GM12874 (cell line): ENCODE measurements around the gene SLC43A3.
A peak's percentile ranks its signal among the peaks of the same experiment; 100 is the strongest.

Experiments
- CTCF ChIP-seq: IDR thresholded peaks from 2 replicates; pipeline ENCODE4 v1.5.1; 2011; ENCODE audit warnings: low read depth, mild to moderate bottlenecking, control low read depth, low read length, moderate library complexity; ENCODE audit not compliant: insufficient read depth

SLC43A3 gene

GRCh38 chr11:57462597-57462996, 35.7 kb upstream of the SLC43A3 start:
- no peak for TF ChIP-seq CTCF

- no peak for TF ChIP-seq CTCF
These were observed 35.0 kb upstream of the SLC43A3 start for GRCh38 chr11:57461841-57462489.

GRCh38 chr11:57460758-57461749, 34.1 kb upstream of the SLC43A3 start:
- no peak for TF ChIP-seq CTCF

GRCh38 chr11:57460022-57460757, 33.3 kb upstream of the SLC43A3 start, which contains the start of gene RTN4RL2:
Gene RTN4RL2 (plus strand): TSS chr11:57460528. CDS start chr11:57460866, 338 bp downstream.
- TF ChIP-seq CTCF: peak; percentile 64

GRCh38 chr11:57459164-57460021, 32.5 kb upstream of the SLC43A3 start:
- TF ChIP-seq CTCF: no peak

- TF ChIP-seq CTCF: peak; percentile 80
These were observed 31.7 kb upstream of the SLC43A3 start for GRCh38 chr11:57458410-57459163.
